HG03575 (cell line): Measurements from ENCODE around the gene BMP10.

Experiments used
- ATAC-seq: cut with Tn5 transposase; IDR thresholded peaks from one replicate; pipeline ENCODE4 v1.9.1; 2021; ENCODE audit not compliant: unreplicated experiment, insufficient number of reproducible peaks, low FRiP score; ENCODE audit errors: extremely low read depth

The BMP10 gene

GRCh38 chr2:68871159-68871764, at the start of gene BMP10:
TSS of gene BMP10 (minus strand) at chr2:68871397. CDS start at chr2:68871358, 39 bp downstream.
- no peak for ATAC-seq

DNA sequence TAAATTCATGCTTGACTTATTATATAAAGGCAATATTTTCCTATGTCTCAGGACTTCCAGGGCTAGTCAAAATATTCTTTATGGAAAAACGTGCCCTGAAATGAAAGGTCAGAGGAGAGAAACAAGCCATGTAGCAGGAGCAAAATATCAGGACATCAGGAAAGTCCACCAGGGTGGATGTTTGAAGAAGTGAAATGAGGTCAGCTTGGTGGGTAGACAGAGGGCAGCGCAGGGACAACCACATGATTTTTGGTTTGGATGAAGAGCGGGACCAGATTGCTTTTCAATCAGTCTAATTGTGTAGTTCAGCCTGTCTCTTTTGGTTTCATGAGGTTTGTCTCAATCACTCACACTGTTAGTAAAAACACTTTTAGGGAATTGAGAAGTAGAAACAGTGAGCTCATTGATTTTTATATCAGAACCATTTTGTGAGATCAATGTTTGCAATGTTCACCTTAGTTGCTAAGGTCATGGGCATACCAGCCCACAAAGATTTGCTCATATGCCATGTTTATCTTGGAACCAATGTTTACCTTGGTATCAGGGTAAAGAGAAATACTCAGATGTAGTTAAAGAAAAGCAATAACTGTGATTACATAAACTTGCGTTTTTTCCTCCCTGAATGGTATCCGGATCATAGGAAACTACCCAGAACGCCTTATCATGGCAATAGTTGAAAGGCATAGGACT, 49.4 kb upstream of the BMP10 start:
- ATAC-seq = no peak

GRCh38 chr2:68918497-68918896, 47.3 kb upstream of the BMP10 start:
- no peak for ATAC-seq

GRCh38 chr2:68917034-68917718, 46.0 kb upstream of the BMP10 start:
- ATAC-seq = no peak

DNA sequence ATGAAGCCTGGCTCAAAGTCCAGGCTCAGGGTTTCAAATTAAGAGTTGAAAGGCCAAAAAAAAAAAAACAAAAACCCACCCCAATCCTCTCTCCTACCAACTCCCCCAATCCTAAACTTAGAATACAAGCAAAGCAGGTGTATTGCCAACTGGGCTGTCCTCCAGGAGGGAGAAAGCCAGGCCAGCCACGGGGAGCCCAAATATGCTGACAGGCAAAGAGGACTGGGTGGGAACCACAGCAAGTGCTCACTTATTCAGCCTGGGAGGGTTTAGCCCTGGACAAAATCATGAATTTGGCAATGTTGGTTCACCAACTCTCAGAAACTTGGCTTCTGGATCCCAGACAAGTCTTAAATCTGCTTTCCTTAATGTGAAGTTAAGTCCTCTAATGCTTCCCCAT, 45.0 kb upstream of the BMP10 start:
- ATAC-seq = no peak

- no peak for ATAC-seq
Measured at GRCh38 chr2:68915393-68915792, 44.2 kb upstream of the BMP10 start.

DNA sequence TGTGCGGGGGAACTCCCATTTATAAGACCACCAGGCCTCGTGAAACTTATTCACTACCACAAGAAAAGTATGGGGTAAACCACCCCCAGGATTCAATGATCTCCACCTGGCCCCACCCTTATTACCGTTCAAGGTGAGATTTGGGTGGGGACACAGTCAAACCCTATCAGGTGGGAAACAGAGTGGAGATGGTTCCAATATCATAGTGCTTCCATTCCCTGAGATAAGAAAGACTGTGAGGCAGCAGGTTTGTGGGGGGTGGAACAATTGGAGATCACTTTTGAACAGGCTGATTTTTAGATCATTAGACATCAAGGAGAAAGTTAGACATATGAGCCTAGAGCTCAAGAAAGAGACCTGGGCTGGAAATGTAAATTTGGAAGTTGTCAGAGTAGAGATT, 42.2 kb upstream of the BMP10 start:
- ATAC-seq = no peak

DNA sequence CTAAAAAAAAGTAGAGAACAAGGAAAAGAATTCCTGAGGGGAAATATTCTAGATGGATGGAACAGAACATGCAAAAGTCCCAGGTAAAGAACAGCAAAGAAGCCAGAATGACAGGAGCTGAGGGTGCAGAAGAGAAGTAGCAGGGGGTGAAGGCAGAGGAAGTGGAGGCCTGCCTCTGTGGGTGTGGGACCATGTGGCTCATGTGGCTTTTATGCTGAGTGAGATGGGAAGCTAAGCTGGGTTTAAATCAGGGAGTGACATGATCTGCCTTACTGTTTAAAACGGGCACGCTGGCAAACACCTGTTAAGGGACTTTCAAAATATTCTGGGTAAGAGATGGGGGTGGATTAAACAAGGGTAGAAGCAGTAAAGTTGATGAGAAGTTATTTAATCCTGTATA, 41.5 kb upstream of the BMP10 start:
- no peak for ATAC-seq

DNA sequence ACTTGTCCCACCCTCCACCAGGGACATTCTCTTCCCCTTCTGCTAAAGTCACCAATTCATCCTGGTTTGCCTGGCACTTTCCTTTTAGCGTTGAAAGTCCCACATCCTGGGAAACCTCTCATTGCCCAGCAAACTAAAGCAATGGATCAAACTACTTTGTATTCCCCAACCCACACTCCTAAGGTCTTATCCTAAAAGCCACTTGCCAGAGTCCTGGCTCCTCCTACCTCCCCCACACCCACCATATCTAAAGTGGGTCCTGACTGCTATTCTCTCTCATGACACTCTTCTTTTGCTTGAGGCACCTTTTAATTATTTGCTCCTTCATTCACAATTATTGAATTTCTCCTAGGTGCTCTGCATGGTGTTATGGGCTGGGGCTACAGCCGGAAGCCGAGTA, 40.9 kb upstream of the BMP10 start:
- ATAC-seq = no peak

DNA sequence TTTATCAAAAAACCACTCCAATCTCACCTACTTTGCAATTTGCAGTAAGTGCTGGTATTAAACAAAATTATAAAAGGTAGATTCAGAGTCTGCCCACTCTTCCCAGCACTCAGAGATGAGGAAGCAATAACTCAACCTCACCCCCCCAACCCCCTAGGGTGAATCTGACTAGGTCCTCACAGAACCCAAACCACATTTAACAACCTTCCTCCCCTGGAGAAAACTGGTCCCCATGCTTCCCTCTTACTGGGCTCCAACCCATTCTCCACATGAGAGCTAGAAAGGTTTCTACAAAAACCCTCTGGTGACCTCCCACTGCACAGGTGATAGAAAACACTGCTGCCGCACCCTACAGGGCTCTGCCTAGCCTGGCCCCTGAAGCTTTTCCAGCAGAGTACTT, 40.5 kb upstream of the BMP10 start:
- no peak for ATAC-seq

DNA sequence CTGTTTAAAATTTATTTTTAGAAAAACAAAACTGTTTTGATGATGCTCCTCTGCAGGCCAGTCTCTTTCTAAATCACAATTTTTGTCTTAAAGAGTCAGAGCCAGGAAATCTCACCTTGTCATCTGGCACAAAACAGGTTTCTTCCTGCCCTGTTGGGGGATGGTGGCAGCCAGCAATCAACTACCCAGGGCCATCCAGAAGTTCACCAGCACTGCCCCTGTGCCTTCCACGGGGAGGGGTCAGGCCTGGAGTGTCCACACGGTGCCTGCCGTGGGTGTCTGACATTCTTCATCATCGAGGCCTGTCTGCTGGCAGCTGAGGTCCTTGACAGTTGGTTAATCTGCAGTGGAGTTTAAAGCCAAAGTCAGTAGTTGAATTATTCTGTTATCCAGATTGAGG, 40.0 kb upstream of the BMP10 start:
- ATAC-seq = no peak

GRCh38 chr2:68909793-68910674, 38.8 kb upstream of the BMP10 start:
- ATAC-seq = no peak

GRCh38 chr2:68908392-68908970, 37.3 kb upstream of the BMP10 start:
- peak; percentile 85 for ATAC-seq

- ATAC-seq = no peak
Measured at GRCh38 chr2:68907920-68908253, 36.7 kb upstream of the BMP10 start.

GRCh38 chr2:68907232-68907919, 36.2 kb upstream of the BMP10 start:
- no peak for ATAC-seq

DNA sequence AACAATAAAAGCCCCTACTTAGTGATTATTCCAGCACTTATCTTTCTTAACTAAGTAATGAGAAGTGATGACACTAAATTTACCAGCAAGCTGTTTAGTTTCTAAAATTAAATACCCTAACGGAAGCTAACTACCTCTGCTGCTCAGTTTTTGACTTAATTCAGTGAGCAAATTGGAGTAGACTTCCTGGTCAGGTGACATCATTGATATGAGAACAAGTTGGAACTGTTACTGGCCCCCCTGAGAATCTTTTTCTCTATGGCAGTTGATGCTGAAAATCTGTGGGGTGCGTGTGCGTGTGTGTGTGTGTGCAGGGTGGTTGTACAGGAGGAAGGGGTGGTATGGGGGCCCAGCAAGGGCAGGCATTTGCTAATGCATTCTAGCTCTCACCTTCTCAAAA, 35.5 kb upstream of the BMP10 start:
- no peak for ATAC-seq

DNA sequence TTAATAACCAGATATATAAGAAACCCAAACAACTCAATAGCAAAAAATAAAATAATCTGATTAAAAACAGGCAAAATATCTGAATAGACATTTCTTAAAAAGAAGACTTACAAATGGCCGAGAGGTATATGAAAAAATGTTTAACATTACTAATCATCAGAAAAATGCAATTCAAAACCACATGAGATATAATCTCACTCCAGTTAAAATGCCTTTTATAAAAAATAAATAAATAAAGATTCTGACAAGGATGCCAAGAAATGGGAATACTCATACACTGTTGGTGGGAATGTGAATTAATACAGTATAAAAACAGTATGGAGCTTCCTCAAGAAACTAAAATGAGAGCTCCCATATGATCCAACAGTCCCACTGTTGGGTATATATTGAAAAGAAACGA, 33.9 kb upstream of the BMP10 start:
- ATAC-seq = no peak

DNA sequence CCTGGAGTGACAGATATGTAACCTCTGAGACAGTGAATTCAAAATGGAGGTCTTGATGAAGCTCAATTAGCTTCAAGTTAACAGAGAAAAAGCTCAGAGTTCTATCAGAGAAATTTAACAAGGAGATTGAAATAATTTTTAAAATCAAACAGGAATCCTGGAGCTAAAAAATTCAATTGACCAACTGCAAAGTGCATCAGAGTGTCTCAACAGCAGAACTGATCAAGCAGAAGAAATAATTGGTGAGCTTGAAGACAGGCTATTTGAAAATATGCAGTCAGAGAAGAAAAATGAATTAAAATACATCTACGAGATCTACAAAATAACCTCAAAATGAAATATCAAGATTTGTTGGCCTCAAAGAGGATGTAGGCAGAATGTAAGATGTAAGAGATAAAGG, 30.4 kb upstream of the BMP10 start:
- no peak for ATAC-seq

GRCh38 chr2:68901199-68901514, 30.0 kb upstream of the BMP10 start:
- ATAC-seq = no peak
